NB4 (cell line): ENCODE data around the gene MMP13.
"Not testable (repeated sequence)": the region's sequence is repeated elsewhere in the genome, so short reads cannot be mapped to it uniquely, and the experiment has no call there.

Experiments used
- DNase-seq: peaks from one replicate; pipeline ENCODE4 v3.0.0; 2010; ENCODE audit warnings: low read depth
- H3K4me3 ChIP-seq: one replicate; pipeline ENCODE4 v1.5.1; 2011; ENCODE audit warnings: mild to moderate bottlenecking, low read depth, low read length, moderate library complexity
- CTCF ChIP-seq: IDR thresholded peaks from one replicate; pipeline ENCODE4 v1.5.1; 2012; ENCODE audit warnings: low read depth, low read length
- MAX ChIP-seq: IDR thresholded peaks from 2 replicates; pipeline ENCODE4 v1.6.1; 2011; ENCODE audit warnings: low read depth, low read length
- MYC ChIP-seq: IDR thresholded peaks from 2 replicates; pipeline ENCODE4 v1.6.1; 2011; ENCODE audit warnings: low read depth, low read length
- POLR2A ChIP-seq: IDR thresholded peaks from 2 replicates; pipeline ENCODE4 v1.6.1; 2011; ENCODE audit warnings: mild to moderate bottlenecking; ENCODE audit not compliant: insufficient read length; ENCODE audit errors: extremely low read depth

Gene MMP13

GRCh38 chr11:102955624-102956023 is at the start of gene MMP13:
MMP13 (minus strand) TSS chr11:102955732; CDS start chr11:102955705, 27 bp downstream.
- no peak for DNase-seq

GRCh38 chr11:103004234-103004633 is 48.7 kb upstream of the MMP13 start:
- not testable (repeated sequence) for H3K4me3 ChIP-seq, DNase-seq

More at GRCh38 chr11:102955624-102956023, at the start of gene MMP13:
- TF ChIP-seq MAX (no peak), POLR2A (no peak)
- no peak within 1 kb of the TSS for H3K4me3 ChIP-seq

- DNase-seq: no peak
- no peak for TF ChIP-seq MYC
- no peak for TF ChIP-seq CTCF
- TF ChIP-seq MAX: no peak
- TF ChIP-seq POLR2A: no peak
- H3K4me3 ChIP-seq: no peak overlapping the region
These were observed 38.6 kb upstream of the MMP13 start for GRCh38 chr11:102994105-102994504.

- no peak overlapping the region for H3K4me3 ChIP-seq
- DNase-seq: no peak
- TF ChIP-seq CTCF (no peak), MAX (no peak), MYC (no peak), POLR2A (no peak)
These were observed 36.2 kb upstream of the MMP13 start for GRCh38 chr11:102991776-102992175.

GRCh38 chr11:102990145-102990544 is 34.6 kb upstream of the MMP13 start:
- TF ChIP-seq MYC: no peak
- no peak for TF ChIP-seq POLR2A
- no peak for TF ChIP-seq CTCF
- TF ChIP-seq MAX: no peak
- DNase-seq: no peak

GRCh38 chr11:102989379-102990047 is 34.0 kb upstream of the MMP13 start:
- H3K4me3 ChIP-seq: no peak overlapping the region
- TF ChIP-seq MAX: no peak
- TF ChIP-seq POLR2A: no peak
- TF ChIP-seq MYC: no peak
- no peak for TF ChIP-seq CTCF
- DNase-seq: no peak

More at GRCh38 chr11:102990145-102990544, 34.6 kb upstream of the MMP13 start:
- no peak overlapping the region for H3K4me3 ChIP-seq

GRCh38 chr11:102986815-102987214 is 31.3 kb upstream of the MMP13 start:
- TF ChIP-seq POLR2A: no peak
- no peak for TF ChIP-seq MYC
- no peak for TF ChIP-seq MAX
- no peak for TF ChIP-seq CTCF
- DNase-seq: no peak
- H3K4me3 ChIP-seq: no peak overlapping the region
